ENCODE measurements around the gene ENTPD2.

ENTPD2 gene

DNA sequence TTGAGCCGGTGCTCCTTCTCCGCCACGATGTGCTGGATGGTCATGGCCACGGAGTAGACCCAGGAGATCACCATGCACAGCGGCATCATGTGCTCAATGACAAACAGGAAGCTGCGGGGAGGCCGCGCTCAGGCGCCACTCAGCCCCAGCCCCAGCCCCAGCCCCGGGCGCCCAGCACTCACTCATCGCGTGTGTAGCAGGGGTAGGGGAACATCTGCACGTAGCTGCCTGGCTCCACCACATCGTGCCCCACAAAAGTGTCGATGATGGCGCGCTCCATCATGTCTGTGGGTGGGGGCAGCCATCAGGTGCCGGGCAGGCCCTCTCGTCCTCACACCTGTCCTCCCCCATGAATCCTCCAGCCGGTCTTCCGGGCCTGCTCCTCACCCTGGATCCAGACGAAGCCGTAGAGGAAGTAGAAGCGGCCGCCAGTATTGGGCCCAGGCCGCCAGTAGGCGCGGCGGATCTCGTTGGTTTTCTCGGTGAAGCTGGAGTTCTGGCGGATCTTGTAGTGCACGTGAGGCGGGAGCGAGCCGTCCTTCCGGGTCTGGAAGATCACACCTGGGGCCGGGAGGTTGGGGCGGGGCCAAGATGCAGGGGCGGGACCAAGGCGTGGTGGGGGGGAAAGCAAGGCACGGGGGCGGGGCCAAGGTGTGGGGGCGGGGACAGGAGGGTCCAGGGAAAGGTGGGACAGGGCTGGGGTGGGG lies 35.9 kb downstream of the ENTPD2 start:
- no peak for DNase-seq (ENCODE audit: low read depth, low spot score)
- TF ChIP-seq, protein P1, sequence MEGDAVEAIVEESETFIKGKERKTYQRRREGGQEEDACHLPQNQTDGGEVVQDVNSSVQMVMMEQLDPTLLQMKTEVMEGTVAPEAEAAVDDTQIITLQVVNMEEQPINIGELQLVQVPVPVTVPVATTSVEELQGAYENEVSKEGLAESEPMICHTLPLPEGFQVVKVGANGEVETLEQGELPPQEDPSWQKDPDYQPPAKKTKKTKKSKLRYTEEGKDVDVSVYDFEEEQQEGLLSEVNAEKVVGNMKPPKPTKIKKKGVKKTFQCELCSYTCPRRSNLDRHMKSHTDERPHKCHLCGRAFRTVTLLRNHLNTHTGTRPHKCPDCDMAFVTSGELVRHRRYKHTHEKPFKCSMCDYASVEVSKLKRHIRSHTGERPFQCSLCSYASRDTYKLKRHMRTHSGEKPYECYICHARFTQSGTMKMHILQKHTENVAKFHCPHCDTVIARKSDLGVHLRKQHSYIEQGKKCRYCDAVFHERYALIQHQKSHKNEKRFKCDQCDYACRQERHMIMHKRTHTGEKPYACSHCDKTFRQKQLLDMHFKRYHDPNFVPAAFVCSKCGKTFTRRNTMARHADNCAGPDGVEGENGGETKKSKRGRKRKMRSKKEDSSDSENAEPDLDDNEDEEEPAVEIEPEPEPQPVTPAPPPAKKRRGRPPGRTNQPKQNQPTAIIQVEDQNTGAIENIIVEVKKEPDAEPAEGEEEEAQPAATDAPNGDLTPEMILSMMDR (IDR thresholded peaks at IDR 0.05; ENCODE audit: low read depth, low read length) = no peak
- in situ Hi-C loops (cut with HindIII; ENCODE audit: low sequenced_read_pairs) = no loop called here
- H3K4me3 ChIP-seq (ENCODE audit: low read depth, low read length) = no peak overlapping the region

DNA sequence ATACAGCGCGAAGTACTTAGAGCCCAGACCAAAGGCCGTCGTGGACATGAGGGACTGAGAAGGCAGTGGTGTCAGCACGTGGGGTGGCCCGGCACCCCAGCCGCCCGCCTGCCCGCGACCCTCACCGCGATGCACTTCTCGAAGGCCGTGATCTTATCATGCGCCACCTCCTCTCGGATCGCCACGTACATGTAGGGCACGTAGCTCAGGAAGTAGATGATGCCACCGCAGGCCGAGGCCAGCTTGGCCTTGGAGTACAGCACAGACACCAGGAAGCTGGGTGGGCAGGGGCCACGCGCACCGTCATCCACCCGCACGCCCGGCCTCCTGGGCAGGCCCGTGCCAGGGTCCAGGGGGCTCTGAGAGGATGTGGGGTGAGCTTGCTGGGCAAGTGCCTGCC lies 36.8 kb downstream of the ENTPD2 start:
- H3K4me3 ChIP-seq (ENCODE audit: low read depth, low read length) = no peak overlapping the region
- TF ChIP-seq, protein P1 (IDR thresholded peaks at IDR 0.05; ENCODE audit: low read depth, low read length) = no peak
- DNase-seq (ENCODE audit: low read depth, low spot score) = no peak
- in situ Hi-C loops (cut with HindIII; ENCODE audit: low sequenced_read_pairs) = no loop called here

DNA sequence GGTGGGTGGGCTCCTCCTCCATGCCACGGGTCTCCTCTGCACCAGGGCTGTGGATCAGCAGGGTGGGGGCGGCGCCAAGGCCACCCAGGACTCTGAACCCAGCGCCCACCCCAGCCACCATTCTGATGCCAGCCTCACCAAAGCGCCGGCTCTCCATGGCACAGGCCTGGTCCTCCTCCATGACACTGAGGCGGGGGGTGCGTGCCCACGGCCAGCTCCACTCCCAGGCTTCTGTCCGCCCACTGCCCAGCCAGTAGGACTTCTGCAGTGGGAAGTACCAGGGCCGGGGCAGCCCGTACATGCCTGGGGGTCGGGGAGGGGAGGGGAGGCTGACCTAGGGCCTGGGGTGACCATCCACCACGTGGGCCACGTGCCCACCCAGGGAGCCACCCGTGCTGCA lies 37.4 kb downstream of the ENTPD2 start:
- no peak for DNase-seq (ENCODE audit: low read depth, low spot score)
- TF ChIP-seq, protein P1 (IDR thresholded peaks at IDR 0.05; ENCODE audit: low read depth, low read length) = no peak
- in situ Hi-C loops (cut with HindIII; ENCODE audit: low sequenced_read_pairs) = no loop called here
- no peak overlapping the region for H3K4me3 ChIP-seq (ENCODE audit: low read depth, low read length)

DNA sequence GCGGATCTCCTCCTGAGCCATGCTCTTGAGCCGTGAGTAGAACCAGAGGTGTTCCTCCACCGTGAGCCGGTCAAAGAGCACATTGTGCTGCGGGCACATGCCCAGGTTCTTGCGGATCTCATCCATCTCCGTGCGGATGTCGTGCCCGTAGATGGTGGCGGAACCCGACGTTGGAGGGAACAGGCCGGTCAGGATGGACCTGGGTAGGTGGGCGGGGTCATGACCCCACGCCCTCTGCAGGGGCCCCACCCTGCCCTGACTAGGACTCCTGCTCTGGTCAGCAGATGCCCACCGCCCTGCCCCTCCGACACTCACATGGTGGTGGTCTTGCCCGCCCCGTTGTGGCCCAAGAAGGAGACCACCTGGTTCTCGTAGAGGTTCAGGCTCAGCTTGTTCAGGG lies 37.9 kb downstream of the ENTPD2 start:
- no peak overlapping the region for H3K4me3 ChIP-seq (ENCODE audit: low read depth, low read length)
- DNase-seq (ENCODE audit: low read depth, low spot score) = no peak
- TF ChIP-seq, protein P1 (IDR thresholded peaks at IDR 0.05; ENCODE audit: low read depth, low read length) = no peak
- in situ Hi-C loops (cut with HindIII; ENCODE audit: low sequenced_read_pairs) = no loop called here

DNA sequence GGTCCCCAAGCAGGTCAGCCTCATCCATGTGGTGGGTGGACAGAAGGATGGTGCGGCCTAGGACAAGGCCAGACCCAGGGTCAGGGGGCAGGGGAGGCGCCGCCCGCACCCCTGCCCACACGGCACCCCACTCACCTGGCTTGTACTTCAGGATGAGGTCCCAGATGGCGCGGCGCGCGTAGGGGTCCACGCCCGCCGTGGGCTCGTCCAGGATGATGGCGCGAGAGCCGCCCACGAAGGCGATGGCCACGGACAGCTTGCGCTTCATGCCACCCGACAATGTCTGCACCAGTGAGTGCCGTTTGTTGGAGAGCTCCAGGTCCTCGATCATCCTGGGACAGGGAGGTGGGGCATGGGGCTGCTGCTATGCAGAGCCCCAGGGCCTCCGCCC lies 38.3 kb downstream of the ENTPD2 start:
- H3K4me3 ChIP-seq (ENCODE audit: low read depth, low read length) = no peak overlapping the region
- no peak for DNase-seq (ENCODE audit: low read depth, low spot score)
- in situ Hi-C loops (cut with HindIII; ENCODE audit: low sequenced_read_pairs) = no loop called here
- TF ChIP-seq, protein P1 (IDR thresholded peaks at IDR 0.05; ENCODE audit: low read depth, low read length) = no peak

DNA sequence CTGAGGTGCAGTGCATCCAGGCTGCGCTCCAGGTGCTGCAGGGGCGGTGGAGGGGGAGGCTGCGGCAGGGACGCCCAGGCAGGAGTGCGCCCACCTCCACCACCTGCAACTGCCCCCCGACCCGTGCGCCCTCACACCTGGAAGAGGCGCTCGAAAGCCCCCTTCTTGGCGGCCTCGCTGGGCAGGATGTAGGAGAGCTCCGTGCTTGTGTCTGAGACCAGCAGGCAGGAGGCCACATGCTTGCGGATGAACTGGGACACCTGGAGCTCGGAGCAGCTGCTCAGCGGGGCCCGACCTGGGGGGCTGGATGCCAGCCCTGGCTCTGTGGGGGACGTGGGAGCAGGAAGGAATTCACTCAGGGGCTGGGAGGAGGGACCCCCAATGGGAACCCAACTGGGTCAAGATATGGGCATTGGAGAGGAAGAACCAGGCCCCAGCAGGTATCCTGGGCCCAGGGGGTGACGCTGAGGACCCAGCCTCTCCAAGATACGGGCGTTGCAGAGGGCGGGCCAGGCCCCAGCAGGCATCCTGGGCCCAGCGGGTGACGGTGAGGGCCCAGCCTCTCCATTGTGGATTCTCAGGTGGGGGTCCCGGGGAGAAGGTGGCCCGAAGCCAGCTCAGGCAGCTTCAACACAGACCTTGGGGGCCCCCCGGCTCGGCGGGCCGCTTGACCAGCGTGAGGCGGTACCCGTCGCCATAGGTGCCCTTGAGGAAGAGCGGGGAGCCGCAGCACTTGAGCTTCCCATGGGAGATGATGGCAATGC lies 38.9 kb downstream of the ENTPD2 start:
- TF ChIP-seq, protein P1 (IDR thresholded peaks at IDR 0.05; ENCODE audit: low read depth, low read length) = no peak
- in situ Hi-C loops (cut with HindIII; ENCODE audit: low sequenced_read_pairs) = no loop called here
- no peak for DNase-seq (ENCODE audit: low read depth, low spot score)
- no peak overlapping the region for H3K4me3 ChIP-seq (ENCODE audit: low read depth, low read length)
